LNCAP (cell line): ENCODE data around the gene VPS18.

Source experiments
- CTCF ChIP-seq: fragments of 450-650 bp; IDR thresholded peaks from 2 replicates; pipeline ENCODE4 v1.5.1; 2017; ENCODE audit warnings: mild to moderate bottlenecking

The VPS18 gene

GRCh38 chr15:40893733-40894680 lies at the start of gene VPS18:
TSS of gene VPS18 (plus strand) at chr15:40894450. CDS start at chr15:40894769, 319 bp downstream.
- peak; percentile 92 for TF ChIP-seq CTCF

- TF ChIP-seq CTCF = no peak; the same call in 1 of the 2 replicates
These were observed 49.6 kb upstream of the VPS18 start for GRCh38 chr15:40844696-40845030.

GRCh38 chr15:40845036-40845435 lies 49.2 kb upstream of the VPS18 start:
- no peak for TF ChIP-seq CTCF

GRCh38 chr15:40845511-40846284 lies 48.6 kb upstream of the VPS18 start:
- TF ChIP-seq CTCF = no peak

- no peak for TF ChIP-seq CTCF
These were observed 47.4 kb upstream of the VPS18 start for GRCh38 chr15:40846841-40847222.

GRCh38 chr15:40847223-40847961 lies 46.9 kb upstream of the VPS18 start:
- no peak for TF ChIP-seq CTCF

- TF ChIP-seq CTCF = no peak
These were observed 43.6 kb upstream of the VPS18 start for GRCh38 chr15:40850576-40851112.
